Measurements from ENCODE around the gene SMTNL2.

GRCh38 chr17:4586043-4586442 lies 1.7 kb downstream of the SMTNL2 start:
- TF ChIP-seq CTCF (IDR thresholded peaks at IDR 0.05; ENCODE audit: low read length) (no peak), EZH2phosphoT487 (IDR thresholded peaks at IDR 0.05; ENCODE audit: low read length) (no peak), EZH2 (optimal IDR thresholded peaks at IDR 0.05; ENCODE audit: low read depth, low read length) (no peak)

Data from MM.1S (cell line).